Kidney (tissue), 14 donors: ENCODE data around the gene ANKRD50. TPM values are rescaled to one million over a fixed set of nuclear protein-coding genes. Genes with fewer than 3 reads are reported as not detected.
A peak's percentile ranks its signal among the peaks of the same experiment; 100 is the strongest.

Source experiments
- DNase-seq, 5 donors: peaks; one replicate each; pipeline ENCODE4 v3.0.0-alpha.2; 2013 to 2020
- FAIRE-seq: peaks from 2 replicates; lab custom pipeline; 2012; peaks lifted over from hg19 to GRCh38; lab: Jason Lieb, UNC
- H3K27ac ChIP-seq, 2 donors: one replicate each; pipeline ENCODE4 v1.7.0; 2013; ENCODE audit warnings: low read depth in 2 of 2, low read length in 2 of 2, inconsistent platforms in 1 of 2
- H3K27me3 ChIP-seq: one replicate; pipeline ENCODE4 v1.7.1; 2013; ENCODE audit warnings: low read length, inconsistent platforms; ENCODE audit not compliant: control insufficient read depth, insufficient read depth
- H3K36me3 ChIP-seq, 3 donors: one replicate each; pipeline versions ENCODE4 v1.7.0 to v1.7.1; 2013; ENCODE audit warnings: low read length in 3 of 3, control low read depth in 1 of 3, inconsistent platforms in 1 of 3; ENCODE audit not compliant: insufficient read depth in 3 of 3, control insufficient read depth in 2 of 3
- H3K4me1 ChIP-seq, 3 donors: one replicate each; pipeline versions ENCODE4 v1.7.0 to v1.7.1; 2013; ENCODE audit warnings: low read length in 3 of 3, inconsistent platforms in 1 of 3, low read depth in 1 of 3; ENCODE audit not compliant: control insufficient read depth in 2 of 3, insufficient read depth in 2 of 3
- H3K4me3 ChIP-seq, 3 donors: one replicate each; pipeline versions ENCODE4 v1.7.0 to v1.8.1; 2013; ENCODE audit warnings: low read length in 3 of 3, control low read depth in 1 of 3, inconsistent platforms in 1 of 3
- H3K9ac ChIP-seq, 3 donors: one replicate each; pipeline versions ENCODE4 v1.7.0 to v1.7.1; 2013; ENCODE audit warnings: low read length in 3 of 3, control low read depth in 1 of 3, inconsistent platforms in 1 of 3
- H3K9me3 ChIP-seq, 3 donors: one replicate each; pipeline versions ENCODE4 v1.7.0 to v1.7.1; 2013; ENCODE audit warnings: low read length in 3 of 3, control low read depth in 1 of 3, inconsistent platforms in 1 of 3; ENCODE audit not compliant: control insufficient read depth in 2 of 3, insufficient read depth in 1 of 3
- intact Hi-C: fragments of 100-400 bp; cut with DNase I; formaldehyde crosslinking; loops from one replicate; pipeline ENCODE4 v1.11.1; 2022
- polyA plus RNA-seq: library from polyadenylated mRNA; stranded (reverse); fragments of 350-450 nt; fragmentation: Illumina TruSeq; extraction: RNeasy Lipid Tissue Mini Kit (QIAGEN cat#74804); gene quantifications from one replicate; pipeline ENCODE4 v1.2.3, GENCODE V29; 2014; ENCODE audit warnings: low read depth, low replicate concordance; ENCODE audit not compliant: insufficient read depth
- total RNA-seq: library from RNA; stranded (reverse); fragmentation: NEBNext Ultra II Directional; extraction: Animal tissue kit (Norgen Biotek cat#: 25700); gene quantifications from one replicate; pipeline ENCODE4 v1.2.1, GENCODE V29; 2021
- TF ChIP-seq, protein P1 (sequence below): IDR thresholded peaks from 3 replicates; pipeline ENCODE4 v1.5.1; 2012; ENCODE audit warnings: mild to moderate bottlenecking, moderate library complexity, borderline replicate concordance; ENCODE audit not compliant: insufficient read depth; ENCODE audit errors: extremely low read depth
- donor health status: control.
- donor health status: control.
- donor health status: control.
- donor health status: control.
- donor health status: control.
- donor health status: DM: yes; HTN: yes; CAD: no.
- donor health status: Normal renal cell carcinoma (clear cell type).

Gene ANKRD50
- total and polyA plus RNA-seq, 2 donors from 2014 or later, result 2.7 to 12.1 TPM

DNA sequence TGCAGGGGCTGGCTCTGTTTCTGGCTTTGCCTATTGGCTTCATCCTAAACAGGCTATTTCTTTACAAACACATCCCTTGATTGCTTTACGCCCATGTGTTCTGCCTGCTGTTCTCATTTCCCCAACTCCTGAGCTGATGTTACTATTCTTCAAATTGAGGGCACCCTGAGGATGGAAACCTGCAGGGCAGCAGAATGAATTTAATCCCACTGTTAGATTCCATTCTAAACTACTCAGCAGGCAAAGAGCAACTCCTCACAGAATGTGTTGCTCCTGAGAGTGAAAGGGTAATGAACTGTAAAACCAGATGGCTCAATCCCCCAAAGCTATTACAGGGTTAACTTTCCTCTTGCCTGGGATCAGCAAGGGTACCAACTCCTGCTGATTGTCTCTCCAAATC lies 75.7 kb downstream of the ANKRD50 start:
- FAIRE-seq (no peak), DNase-seq (peak in 2 of 5 donors; percentile 23 to 43)
- H3K9me3 ChIP-seq, result no peaks in the 10 kb centered on the region
- H3K4me1 ChIP-seq, result no peaks in the 10 kb centered on the region
- H3K27ac ChIP-seq, result no peak overlapping the region
- intact Hi-C loops, result no loop called here
- TF ChIP-seq, protein P1, sequence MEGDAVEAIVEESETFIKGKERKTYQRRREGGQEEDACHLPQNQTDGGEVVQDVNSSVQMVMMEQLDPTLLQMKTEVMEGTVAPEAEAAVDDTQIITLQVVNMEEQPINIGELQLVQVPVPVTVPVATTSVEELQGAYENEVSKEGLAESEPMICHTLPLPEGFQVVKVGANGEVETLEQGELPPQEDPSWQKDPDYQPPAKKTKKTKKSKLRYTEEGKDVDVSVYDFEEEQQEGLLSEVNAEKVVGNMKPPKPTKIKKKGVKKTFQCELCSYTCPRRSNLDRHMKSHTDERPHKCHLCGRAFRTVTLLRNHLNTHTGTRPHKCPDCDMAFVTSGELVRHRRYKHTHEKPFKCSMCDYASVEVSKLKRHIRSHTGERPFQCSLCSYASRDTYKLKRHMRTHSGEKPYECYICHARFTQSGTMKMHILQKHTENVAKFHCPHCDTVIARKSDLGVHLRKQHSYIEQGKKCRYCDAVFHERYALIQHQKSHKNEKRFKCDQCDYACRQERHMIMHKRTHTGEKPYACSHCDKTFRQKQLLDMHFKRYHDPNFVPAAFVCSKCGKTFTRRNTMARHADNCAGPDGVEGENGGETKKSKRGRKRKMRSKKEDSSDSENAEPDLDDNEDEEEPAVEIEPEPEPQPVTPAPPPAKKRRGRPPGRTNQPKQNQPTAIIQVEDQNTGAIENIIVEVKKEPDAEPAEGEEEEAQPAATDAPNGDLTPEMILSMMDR, result no peak
- H3K4me3 ChIP-seq, result no peak overlapping the region
- no peaks in the 10 kb centered on the region for H3K27me3 ChIP-seq
- H3K9ac ChIP-seq, result no peak overlapping the region
- no peaks in the 10 kb centered on the region for H3K36me3 ChIP-seq

DNA sequence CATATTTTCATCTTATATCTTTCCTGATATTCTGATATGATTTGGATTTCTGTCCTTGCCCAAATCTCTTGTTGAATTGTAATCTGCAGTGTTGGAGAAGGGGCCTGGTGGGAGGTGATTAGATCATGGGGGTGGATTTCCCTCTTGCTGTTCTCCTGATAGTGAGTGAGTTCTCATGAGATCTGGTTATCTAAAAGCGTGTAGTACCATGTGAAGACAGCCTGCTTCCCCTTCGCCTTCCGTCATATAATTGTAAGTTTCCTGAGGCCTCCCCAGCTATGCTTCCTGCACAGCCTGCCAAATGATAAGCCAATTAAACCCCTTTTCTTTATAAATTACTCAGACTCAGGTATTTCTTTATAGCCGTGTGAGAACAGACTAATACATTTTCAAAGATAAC lies 77.2 kb downstream of the ANKRD50 start:
- no peak for DNase-seq
- Histone ChIP-seq H3K4me3 (no peak overlapping the region), H3K27ac (no peak overlapping the region), H3K27me3 (no peaks in the 10 kb centered on the region), H3K9ac (no peak overlapping the region), H3K4me1 (no peaks in the 10 kb centered on the region), H3K36me3 (no peaks in the 10 kb centered on the region), H3K9me3 (no peaks in the 10 kb centered on the region)
- no peak for FAIRE-seq
- intact Hi-C loops, result no loop called here
- TF ChIP-seq, protein P1, result no peak

DNA sequence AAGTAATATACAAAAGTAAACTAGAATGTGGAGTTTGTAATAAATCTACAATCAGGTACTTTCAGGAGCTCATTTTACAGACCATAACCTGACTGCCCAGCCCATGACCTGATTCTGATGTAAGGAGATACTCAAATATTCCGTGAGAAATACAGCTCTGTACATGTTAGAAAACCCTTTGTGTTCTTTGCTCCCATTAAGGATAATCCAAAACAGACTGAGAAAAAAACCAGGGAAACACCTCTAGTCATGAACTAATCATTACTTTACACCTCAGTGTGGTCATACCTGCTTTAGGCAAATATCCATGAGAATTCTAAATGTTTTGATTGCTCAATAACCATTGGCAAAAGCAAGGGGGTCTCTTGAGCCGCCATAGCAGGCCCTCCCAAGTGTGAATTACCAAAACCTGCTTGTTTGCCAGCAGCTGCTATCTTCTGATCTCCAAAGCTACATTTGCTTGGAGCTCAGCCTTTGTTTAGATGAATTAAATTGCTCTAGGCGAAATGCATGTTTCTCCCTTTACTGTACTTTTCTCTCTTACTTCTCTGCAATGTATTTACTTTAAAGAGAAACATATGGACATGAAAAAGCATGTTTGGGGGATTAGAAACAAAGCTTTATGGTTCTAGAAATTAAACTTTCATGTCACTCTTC lies 79.1 kb downstream of the ANKRD50 start:
- Histone ChIP-seq H3K27me3 (no peaks in the 10 kb centered on the region), H3K9me3 (no peaks in the 10 kb centered on the region), H3K9ac (no peak overlapping the region), H3K4me3 (no peak overlapping the region), H3K4me1 (no peaks in the 10 kb centered on the region), H3K27ac (no peak overlapping the region), H3K36me3 (no peaks in the 10 kb centered on the region)
- TF ChIP-seq, protein P1, result no peak
- FAIRE-seq (no peak), DNase-seq (peak in 2 of 5 donors; percentile 9 to 25)
- intact Hi-C loops, result no loop called here

DNA sequence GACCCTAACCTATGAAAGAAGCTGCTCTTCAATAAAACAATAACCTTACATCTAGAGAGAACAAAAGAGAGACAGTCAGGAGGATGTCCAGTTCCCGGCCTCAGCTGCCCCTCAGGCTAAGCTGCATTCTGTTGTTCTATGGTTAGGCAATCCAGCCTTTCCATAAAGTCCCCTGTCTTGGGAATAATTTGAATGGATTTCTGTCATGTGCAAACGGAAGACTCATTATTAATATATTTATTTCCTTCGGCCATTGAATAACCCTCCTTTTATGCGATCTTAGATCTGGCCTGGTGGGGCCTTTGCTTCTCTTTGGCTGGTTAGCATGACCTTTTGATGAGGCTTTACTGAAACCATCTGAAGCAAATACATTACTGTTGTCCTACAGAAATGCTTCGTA lies 80.1 kb downstream of the ANKRD50 start:
- Histone ChIP-seq H3K4me3 (no peak overlapping the region), H3K9ac (no peak overlapping the region), H3K36me3 (no peaks in the 10 kb centered on the region), H3K4me1 (no peaks in the 10 kb centered on the region), H3K27ac (no peak overlapping the region), H3K27me3 (no peaks in the 10 kb centered on the region), H3K9me3 (no peaks in the 10 kb centered on the region)
- TF ChIP-seq, protein P1, result no peak
- no peak for DNase-seq
- intact Hi-C loops, result no loop called here
- no peak for FAIRE-seq
